T-cell (primary cell): ENCODE results near the gene PRPF40B. TPM values are rescaled to one million over a fixed set of nuclear protein-coding genes. Genes with fewer than 3 reads are reported as not detected.
A peak's percentile ranks its signal among the peaks of the same experiment; 100 is the strongest.

Source experiments
- ATAC-seq, 4 experiments: fragments of 200-7000 bp in 3 of 4; fragments of 150-1000 bp in 1 of 4; cut with Tn5 transposase; replicated peaks in 1 of 4; 1 replicate in 3 of 4; 2 replicates in 1 of 4; pipeline ENCODE4 v1.10.0; 2021; ENCODE audit warnings: moderate library complexity in 3 of 4, mild to moderate bottlenecking in 2 of 4, moderate number of reproducible peaks in 1 of 4
- CTCF ChIA-PET, 2 donors: fragments of 300-600 bp; sonication (Branson Sonifier 250); formaldehyde crosslinking; loops; one replicate each; lab custom pipeline; 2022; ENCODE audit warnings: antibody characterized with exemption in 2 of 2; lab: Charles Lee
- POLR2A ChIA-PET, 2 donors: fragments of 300-600 bp; sonication (Branson Sonifier 250); formaldehyde crosslinking; loops; one replicate each; lab custom pipeline; 2022; ENCODE audit warnings: antibody characterized with exemption in 2 of 2; lab: Charles Lee
- DNase-seq, 35 experiments: peaks; one replicate each; pipeline versions ENCODE4 v3.0.0 to v3.0.0-alpha.2; 2013 to 2023
- H3K27ac ChIP-seq: one replicate; pipeline ENCODE4 v1.5.1; 2013; ENCODE audit warnings: low read length
- H3K27me3 ChIP-seq, 2 experiments: replicated peaks in 1 of 2; 1 replicate in 1 of 2; 2 replicates in 1 of 2; pipeline versions ENCODE4 v1.6.1 to v1.7.0; 2013; ENCODE audit warnings: low read length in 1 of 2, mixed read lengths in 1 of 2; ENCODE audit not compliant: control insufficient read depth in 2 of 2, insufficient read depth in 2 of 2; ENCODE audit errors: extremely low read depth in 1 of 2
- H3K36me3 ChIP-seq, 2 donors: 1 replicate in 1 of 2; 2 replicates in 1 of 2; pipeline versions ENCODE4 v1.6.1 to v1.7.0; 2013; ENCODE audit warnings: low read length in 1 of 2; ENCODE audit not compliant: control insufficient read depth in 2 of 2, insufficient read depth in 1 of 2; ENCODE audit errors: extremely low read depth in 1 of 2
- H3K4me1 ChIP-seq, 2 experiments: 1 replicate in 1 of 2; 2 replicates in 1 of 2; pipeline versions ENCODE4 v1.6.1 to v1.7.0; 2013; ENCODE audit warnings: low read length in 2 of 2, mixed read lengths in 1 of 2; ENCODE audit not compliant: insufficient read depth in 2 of 2, control insufficient read depth in 1 of 2; ENCODE audit errors: extremely low read depth in 1 of 2
- H3K4me3 ChIP-seq, 2 donors: 1 replicate in 1 of 2; 2 replicates in 1 of 2; pipeline versions ENCODE4 v1.5.1 to v1.7.0; 2013; ENCODE audit warnings: mild to moderate bottlenecking in 2 of 2, low read length in 1 of 2, moderate library complexity in 1 of 2; ENCODE audit not compliant: control insufficient read depth in 1 of 2; ENCODE audit errors: extremely low read depth in 1 of 2
- H3K9me3 ChIP-seq: 2 replicates; pipeline ENCODE4 v1.7.0; 2013
- H3K27ac Mint-ChIP-seq, 2 donors: one replicate each; pipeline ENCODE4 v1.8.0; 2020 to 2021; ENCODE audit warnings: mild to moderate bottlenecking in 2 of 2, mixed read lengths in 2 of 2
- H3K27me3 Mint-ChIP-seq, 2 donors: one replicate each; pipeline ENCODE4 v1.8.0; 2021 to 2022; ENCODE audit warnings: mixed read lengths in 2 of 2
- H3K36me3 Mint-ChIP-seq: one replicate; pipeline ENCODE4 v1.8.0; 2021; ENCODE audit warnings: mixed read lengths
- H3K4me1 Mint-ChIP-seq, 3 donors: one replicate each; pipeline ENCODE4 v1.8.0; 2020 to 2022; ENCODE audit warnings: mixed read lengths in 3 of 3, mild to moderate bottlenecking in 1 of 3
- H3K4me3 Mint-ChIP-seq, 3 donors: one replicate each; pipeline ENCODE4 v1.8.0; 2020 to 2022; ENCODE audit warnings: mild to moderate bottlenecking in 3 of 3, mixed read lengths in 3 of 3, moderate library complexity in 3 of 3
- H3K9me3 Mint-ChIP-seq, 3 donors: one replicate each; pipeline ENCODE4 v1.8.0; 2020 to 2022; ENCODE audit warnings: mixed read lengths in 3 of 3
- WGBS: methylation state at CpG from one replicate; pipeline ENCODE4 v1.1.5; 2013; ENCODE audit warnings: missing lambda C conversion rate; ENCODE audit not compliant: insufficient coverage; 5-methylcytosine and 5-hydroxymethylcytosine counted together
- total RNA-seq, 35 experiments: library from RNA in 6 of 35; stranded (reverse) in 6 of 35; fragments of 120-200 nt in 1 of 35; gene quantifications; one replicate each; pipeline versions ENCODE4 v1.2.1 to v1.2.4 and lab custom pipeline; 2013 to 2026

The PRPF40B gene
- total RNA-seq, 5 donors from 2014 or later (not counting 1 experiment from before 2014, with no cell fraction given), result 7.4 to 18.0 (median 16.5) TPM

DNA sequence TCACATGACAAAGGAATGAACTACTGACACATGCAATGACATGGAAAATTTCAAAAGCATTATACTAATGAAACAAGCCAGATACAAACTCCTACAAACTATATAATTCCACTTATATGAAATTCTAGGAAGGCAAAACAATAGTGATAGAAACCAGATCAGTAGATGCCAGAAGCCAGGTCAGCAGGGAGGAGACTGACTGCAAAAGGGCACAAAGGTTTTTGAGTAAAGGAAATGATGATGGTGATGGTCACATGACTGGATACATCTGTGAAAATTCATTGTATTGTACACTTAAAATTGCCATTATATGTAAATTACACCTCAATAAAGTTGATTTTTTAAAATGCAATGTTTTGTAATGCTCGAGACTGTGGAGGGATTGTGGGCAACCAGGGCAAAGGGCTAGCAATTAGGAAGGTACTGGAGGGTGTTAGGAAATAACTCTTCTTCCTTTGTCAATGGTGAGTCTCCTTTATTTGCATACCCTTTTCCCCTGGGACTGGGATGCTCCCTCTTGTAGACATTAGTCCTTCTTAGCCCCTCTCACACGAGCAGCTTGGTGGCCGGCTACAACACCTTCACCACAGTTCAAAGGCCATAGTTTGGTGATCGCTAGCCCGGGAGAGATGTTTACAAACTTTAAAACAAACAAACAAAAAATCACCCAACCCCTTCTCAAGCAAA lies 6.7 kb upstream of the PRPF40B start:
- Mint-ChIP-seq H3K27ac (no peak overlapping the region), H3K27me3 (peaks cover 10 to 17% of the 10 kb centered on the region in 2 donors)
- CTCF ChIA-PET, result no interaction called here

DNA sequence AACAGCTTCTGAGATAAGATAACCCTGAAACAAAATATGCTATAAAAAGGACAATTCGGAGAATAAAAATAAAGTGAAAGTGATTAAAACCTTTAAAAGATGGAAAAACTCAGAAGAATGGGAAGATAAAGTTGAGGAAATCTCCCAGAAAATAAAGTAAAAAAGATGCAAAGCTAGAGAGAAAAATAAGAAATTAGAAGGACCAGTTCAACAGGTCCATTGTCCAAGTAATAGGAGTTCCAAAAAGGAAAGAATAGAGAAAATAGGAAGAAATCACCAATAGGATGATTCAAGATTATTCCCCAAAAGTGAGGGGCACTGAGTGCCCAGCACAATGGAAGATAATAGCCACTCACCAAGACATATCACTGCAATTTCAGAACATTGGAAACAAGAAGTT lies 4.8 kb upstream of the PRPF40B start:
- CTCF ChIA-PET, result interaction anchor here in 1 of 2 donors (1.0 kb wide), 1 partner anchor 21 kb away, joined by 3 read pairs; no protein-coding TSS in a partner anchor
- Mint-ChIP-seq H3K36me3 (no peaks in the 10 kb centered on the region), H3K4me3 (no peak overlapping the region), H3K4me1 (peaks cover 21 to 25% (median 22%) of the 10 kb centered on the region in 3 donors), H3K27ac (no peak overlapping the region), H3K9me3 (no peaks in the 10 kb centered on the region), H3K27me3 (peaks cover 5 to 13% of the 10 kb centered on the region in 2 donors)
- Histone ChIP-seq H3K36me3 (no peaks in the 10 kb centered on the region), H3K27me3 (peaks cover 0 to 19% of the 10 kb centered on the region in 2 experiments), H3K9me3 (no peaks in the 10 kb centered on the region), H3K4me3 (no peak overlapping the region), H3K4me1 (peaks cover 14 to 21% of the 10 kb centered on the region in 2 experiments), H3K27ac (no peak overlapping the region)
- no peak for DNase-seq
- no peak for ATAC-seq
- WGBS, result no CpG with 5 or more reads among the region's 1 CpG
- POLR2A ChIA-PET, result no interaction called here

More for the DNA sequence above, 6.7 kb upstream of the PRPF40B start:
- ATAC-seq, result no peak
- POLR2A ChIA-PET, result no interaction called here
- H3K4me1 Mint-ChIP-seq, result peaks cover 11 to 14% (median 12%) of the 10 kb centered on the region in 3 donors
- WGBS, result 77% methylated on average over 3 of the region's 5 CpGs
- no peak for DNase-seq
- no peaks in the 10 kb centered on the region for H3K36me3 Mint-ChIP-seq
- Histone ChIP-seq H3K4me1 (peaks cover 4 to 8% of the 10 kb centered on the region in 2 experiments), H3K27ac (no peak overlapping the region), H3K36me3 (no peaks in the 10 kb centered on the region), H3K27me3 (peaks cover 0 to 21% of the 10 kb centered on the region in 2 experiments), H3K9me3 (no peaks in the 10 kb centered on the region), H3K4me3 (no peak overlapping the region)
- no peaks in the 10 kb centered on the region for H3K9me3 Mint-ChIP-seq
- no peak overlapping the region for H3K4me3 Mint-ChIP-seq

DNA sequence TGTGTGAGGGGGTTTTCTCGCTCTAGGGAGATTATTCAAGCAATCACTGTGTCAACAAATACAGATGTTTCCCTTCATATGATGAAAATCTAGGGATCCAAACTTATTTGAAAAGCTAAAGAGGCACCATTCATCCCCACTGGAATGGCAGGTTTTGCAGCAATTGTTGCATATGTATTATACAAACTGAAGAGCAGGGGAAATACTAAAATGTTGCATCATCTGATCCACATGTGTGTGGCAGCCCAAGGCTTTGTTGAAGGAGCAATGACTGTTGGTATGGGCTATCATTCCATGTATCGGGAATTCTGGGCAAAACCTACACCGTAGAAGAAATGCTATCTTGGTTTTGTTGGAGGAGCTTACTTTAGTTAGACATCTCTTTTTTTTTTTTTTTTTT lies 4.1 kb upstream of the PRPF40B start:
- ATAC-seq (no peak), DNase-seq (no peak)
- Mint-ChIP-seq H3K4me1 (peaks cover 25 to 26% (median 25%) of the 10 kb centered on the region in 3 donors), H3K27me3 (peaks cover 3 to 12% of the 10 kb centered on the region in 2 donors), H3K36me3 (no peaks in the 10 kb centered on the region), H3K27ac (no peak overlapping the region), H3K9me3 (no peaks in the 10 kb centered on the region), H3K4me3 (no peak overlapping the region)
- ChIA-PET CTCF (interaction anchor here (0.6 to 1.0 kb wide), 4 partner anchors 21 to 296 kb away, joined by 3 to 5 read pairs (median 3); partner anchors contain the start of gene TROAP (in 1 of the 2)), POLR2A (interaction anchor here (0.6 kb wide), 3 partner anchors 48 to 1633 kb away, joined by 3 read pairs; no protein-coding TSS in a partner anchor)
- Histone ChIP-seq H3K4me1 (peaks cover 14 to 28% of the 10 kb centered on the region in 2 experiments), H3K9me3 (no peaks in the 10 kb centered on the region), H3K4me3 (no peak overlapping the region), H3K27me3 (peaks cover 0 to 14% of the 10 kb centered on the region in 2 experiments), H3K36me3 (no peaks in the 10 kb centered on the region), H3K27ac (no peak overlapping the region)
- no CpG with 5 or more reads among the region's 3 CpGs for WGBS

DNA sequence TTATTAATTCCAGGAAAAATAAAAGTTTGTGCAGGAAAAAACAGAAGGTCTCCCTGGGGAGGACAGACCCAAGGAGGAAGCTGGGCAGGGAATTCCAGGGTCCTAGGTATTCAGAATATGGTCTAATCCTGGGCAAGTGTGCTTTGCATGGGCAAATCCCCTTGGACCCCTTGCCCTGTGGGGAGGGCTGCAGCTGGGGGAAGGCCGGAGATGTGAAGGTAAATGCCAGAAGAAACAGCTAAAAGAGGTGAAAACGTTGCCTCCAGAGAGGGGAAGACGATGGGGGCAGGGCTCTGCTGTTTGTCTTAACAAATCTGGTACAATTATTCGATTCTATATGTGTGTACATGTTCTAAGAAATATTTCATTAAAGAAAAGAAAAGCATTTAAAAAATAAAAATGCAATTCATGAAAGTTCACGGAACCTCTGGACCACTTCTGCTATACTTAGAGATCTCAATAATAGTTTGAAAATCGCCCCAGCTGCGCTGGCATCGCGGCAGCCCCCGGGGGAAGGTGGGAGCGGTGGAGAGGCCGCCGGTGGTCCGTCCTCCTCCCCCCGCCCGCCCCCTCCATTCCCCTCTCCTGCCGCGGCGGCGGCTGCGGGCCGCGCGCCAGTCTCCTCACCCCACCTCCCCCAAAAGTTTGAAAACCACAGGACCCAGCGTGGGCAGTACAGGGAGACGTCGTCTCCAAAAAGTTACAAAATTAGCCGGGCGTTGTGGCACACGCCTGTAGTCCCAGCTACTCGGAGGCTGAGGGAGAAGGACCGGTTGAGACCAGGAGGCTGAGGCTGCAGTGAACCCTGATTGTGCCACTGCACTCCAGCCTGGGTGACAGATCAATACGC lies 1.5 kb upstream of the PRPF40B start:
- peak overlapping the region; percentile 83 to 86 (median 85) for H3K4me3 Mint-ChIP-seq
- 3% methylated on average over 9 of the region's 33 CpGs for WGBS
- ATAC-seq, result no peak
- H3K27ac Mint-ChIP-seq, result peak overlapping the region; percentile 89 to 92
- ChIA-PET CTCF (interaction anchor here (0.7 to 1.6 kb wide), 7 partner anchors 12 to 255 kb away, joined by 3 to 8 read pairs (median 4); partner anchors contain the start of gene SPATS2 (in 1 of the 2)), POLR2A (interaction anchor here in 1 of 2 donors (0.7 kb wide), 1 partner anchor 43 kb away, joined by 3 read pairs; no protein-coding TSS in a partner anchor)
- no peaks in the 10 kb centered on the region for H3K9me3 ChIP-seq
- peak in 5 of 35 experiments; percentile 20 to 30 (median 29) for DNase-seq
- peaks cover 0 to 11% of the 10 kb centered on the region in 2 donors for H3K27me3 Mint-ChIP-seq
- H3K9me3 Mint-ChIP-seq, result no peaks in the 10 kb centered on the region
- H3K4me1 Mint-ChIP-seq, result peaks cover 21 to 29% (median 28%) of the 10 kb centered on the region in 3 donors
- H3K4me3 ChIP-seq, result peak overlapping the region; percentile 66 to 74
- H3K4me1 ChIP-seq, result peaks cover 17 to 30% of the 10 kb centered on the region in 2 experiments
- H3K27ac ChIP-seq, result peak overlapping the region; percentile 56
- no peaks in the 10 kb centered on the region for H3K36me3 Mint-ChIP-seq
- H3K27me3 ChIP-seq, result peaks cover 0 to 6% of the 10 kb centered on the region in 2 experiments
- no peaks in the 10 kb centered on the region for H3K36me3 ChIP-seq

DNA sequence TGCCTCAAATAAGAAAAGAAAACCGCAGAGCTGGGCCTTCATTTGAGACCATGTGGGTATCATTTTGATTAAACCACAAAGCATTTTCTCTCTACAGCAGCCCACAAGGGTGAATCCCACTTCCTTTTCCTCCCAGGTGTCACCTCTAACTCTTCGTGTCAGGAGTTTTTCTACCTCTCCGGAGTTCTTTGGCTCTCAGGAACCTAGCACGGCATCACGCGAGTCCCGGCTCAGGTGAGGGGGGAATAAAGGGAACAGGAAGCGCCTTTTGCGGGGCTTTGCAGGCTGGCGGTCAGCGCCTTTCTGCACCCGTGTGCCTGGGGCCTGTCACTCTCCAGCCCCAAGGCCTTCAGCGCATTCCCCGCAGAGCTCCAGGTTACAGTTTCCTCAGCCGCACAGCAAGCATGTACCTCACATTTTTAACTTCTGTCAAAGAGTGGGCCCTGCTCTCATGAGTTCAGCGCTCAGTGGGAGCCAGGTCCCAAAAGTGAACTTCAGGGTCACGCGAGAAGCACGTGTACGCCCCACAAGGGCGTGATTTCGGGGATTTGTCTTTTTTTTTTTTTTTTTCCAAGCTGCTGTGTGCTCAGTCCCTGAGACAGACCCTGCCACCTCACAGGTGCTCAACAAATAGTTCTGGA lies 740 bp upstream of the PRPF40B start:
- peaks cover 0 to 11% of the 10 kb centered on the region in 2 donors for H3K27me3 Mint-ChIP-seq
- Histone ChIP-seq H3K4me3 (peak overlapping the region; percentile 66 to 74), H3K36me3 (no peaks in the 10 kb centered on the region), H3K27ac (peak overlapping the region; percentile 56), H3K4me1 (peaks cover 17 to 30% of the 10 kb centered on the region in 2 experiments), H3K27me3 (peaks cover 0 to 3% of the 10 kb centered on the region in 2 experiments), H3K9me3 (no peaks in the 10 kb centered on the region)
- ChIA-PET POLR2A (interaction anchor here (0.6 to 0.7 kb wide), 3 partner anchors 44 to 772 kb away, joined by 3 to 4 read pairs (median 3); no protein-coding TSS in a partner anchor), CTCF (interaction anchor here (0.5 to 1.6 kb wide), 17 partner anchors 11 to 317 kb away, joined by 3 to 11 read pairs (median 4); partner anchors contain the start of genes SPATS2 (in 1 of the 2) and TMBIM6 (in 1 of the 2))
- peaks cover 21 to 29% (median 28%) of the 10 kb centered on the region in 3 donors for H3K4me1 Mint-ChIP-seq
- peak overlapping the region; percentile 89 to 92 for H3K27ac Mint-ChIP-seq
- no peaks in the 10 kb centered on the region for H3K9me3 Mint-ChIP-seq
- H3K36me3 Mint-ChIP-seq, result no peaks in the 10 kb centered on the region
- DNase-seq, result peak in 31 of 35 experiments; percentile 9 to 82 (median 35)
- peak; percentile 18 to 43 (median 31) for ATAC-seq
- peak overlapping the region; percentile 83 to 86 (median 85) for H3K4me3 Mint-ChIP-seq
- WGBS, result 1% methylated on average over 18 of the region's 22 CpGs
